NT2/D1 (cell line): ENCODE measurements around the gene DRC7.

Experiments used
- SUZ12 ChIP-seq: IDR thresholded peaks from 2 replicates; pipeline ENCODE4 v1.6.1; 2011; ENCODE audit not compliant: insufficient read length, insufficient read depth; ENCODE audit errors: extremely low read depth
- YY1 ChIP-seq: IDR thresholded peaks from 2 replicates; pipeline ENCODE4 v1.6.1; 2011; ENCODE audit not compliant: insufficient read length, insufficient read depth
- ZNF274 ChIP-seq: IDR thresholded peaks from 2 replicates; pipeline ENCODE4 v1.6.1; 2011; ENCODE audit warnings: mild to moderate bottlenecking, low read depth, low read length

- no peak for TF ChIP-seq YY1
- TF ChIP-seq SUZ12 = no peak
- TF ChIP-seq ZNF274 = no peak
These were observed 1.1 kb upstream of the DRC7 start for GRCh38 chr16:57693550-57693949.
